Loucy (cell line): Measurements from ENCODE around the gene USP31.

ENCODE experiments used
- H2AFZ ChIP-seq: fragments of 200-600 bp; sonication (generic); 2 replicates; pipeline ENCODE4 v1.6.0; 2016; ENCODE audit warnings: antibody characterized with exemption, mild to moderate bottlenecking, low read length, moderate library complexity
- H3F3A ChIP-seq: fragments of 200-600 bp; 2 replicates; pipeline ENCODE4 v1.6.0; 2016; ENCODE audit warnings: antibody characterized with exemption, low read depth, mild to moderate bottlenecking
- H3K27me3 ChIP-seq: fragments of 200-600 bp; sonication (generic); 2 replicates; pipeline ENCODE4 v1.6.1; 2014; ENCODE audit warnings: low read length, mild to moderate bottlenecking; ENCODE audit not compliant: insufficient read depth, poor library complexity, severe bottlenecking
- H3K36me3 ChIP-seq: fragments of 200-600 bp; sonication (generic); 2 replicates; pipeline ENCODE4 v1.6.1; 2016; ENCODE audit warnings: low read length; ENCODE audit not compliant: insufficient read depth
- H3K4me1 ChIP-seq: fragments of 200-600 bp; sonication (generic); 2 replicates; pipeline ENCODE4 v1.5.1; 2014; ENCODE audit warnings: low read length, mild to moderate bottlenecking; ENCODE audit not compliant: insufficient read depth, poor library complexity, severe bottlenecking
- H3K4me2 ChIP-seq: fragments of 200-600 bp; sonication (generic); 2 replicates; pipeline ENCODE4 v1.6.0; 2014; ENCODE audit warnings: antibody characterized with exemption, low read length, low read depth, mild to moderate bottlenecking; ENCODE audit not compliant: poor library complexity, severe bottlenecking
- H3K4me3 ChIP-seq: fragments of 200-600 bp; sonication (generic); 2 replicates; pipeline ENCODE4 v1.5.1; 2014; ENCODE audit warnings: low read length, mild to moderate bottlenecking, mixed read lengths; ENCODE audit not compliant: poor library complexity, severe bottlenecking
- H3K79me2 ChIP-seq: fragments of 200-600 bp; sonication (generic); 2 replicates; pipeline ENCODE4 v1.6.1; 2014; ENCODE audit warnings: low read length; ENCODE audit not compliant: insufficient read depth
- H3K9ac ChIP-seq: fragments of 200-600 bp; sonication (generic); 2 replicates; pipeline ENCODE4 v1.6.0; 2014; ENCODE audit warnings: mild to moderate bottlenecking, low read depth, low read length, moderate library complexity; ENCODE audit not compliant: poor library complexity, severe bottlenecking
- H3K9me2 ChIP-seq: fragments of 200-600 bp; sonication (generic); replicated peaks from 2 replicates; pipeline ENCODE4 v1.6.1; 2016; ENCODE audit warnings: low read depth, low read length, mixed read lengths
- H3K9me3 ChIP-seq: fragments of 200-600 bp; sonication (generic); 2 replicates; pipeline ENCODE4 v1.6.1; 2014; ENCODE audit warnings: mild to moderate bottlenecking, antibody characterized with exemption, low read length, low read depth; ENCODE audit not compliant: insufficient read depth
- H4K20me1 ChIP-seq: fragments of 200-600 bp; sonication (generic); 2 replicates; pipeline ENCODE4 v1.6.0; 2014; ENCODE audit warnings: antibody characterized with exemption, low read length, mild to moderate bottlenecking; ENCODE audit not compliant: insufficient read depth, poor library complexity, severe bottlenecking
- CTCF ChIP-seq: fragments of 200-600 bp; sonication (generic); conservative IDR thresholded peaks from 2 replicates; pipeline ENCODE4 v1.5.1; 2014; ENCODE audit warnings: mild to moderate bottlenecking, antibody characterized with exemption, low read length
- EZH2phosphoT487 ChIP-seq: fragments of 200-600 bp; IDR thresholded peaks from 2 replicates; pipeline ENCODE4 v1.6.1; 2018; ENCODE audit warnings: antibody characterized with exemption, mild to moderate bottlenecking, moderate library complexity, borderline replicate concordance

USP31 gene

GRCh38 chr16:23148166-23148512 lies 1.1 kb downstream of the USP31 start:
- no peak for TF ChIP-seq CTCF
- no peak for TF ChIP-seq EZH2phosphoT487
- Histone ChIP-seq H2AFZ (peak overlapping the region; percentile 30; the same call in 1 of the 2 replicates), H3K9me2 (no peaks in the 10 kb centered on the region), H3K9me3 (no peaks in the 10 kb centered on the region), H3K4me2 (peak overlapping the region; percentile 86), H3F3A (no peaks in the 10 kb centered on the region), H3K9ac (peak overlapping the region; percentile 63), H3K79me2 (peaks cover 31% of the 10 kb centered on the region), H3K4me1 (peaks cover 39% of the 10 kb centered on the region), H3K36me3 (no peaks in the 10 kb centered on the region), H3K4me3 (peak overlapping the region; percentile 79), H3K27me3 (no peaks in the 10 kb centered on the region), H4K20me1 (peaks cover 18% of the 10 kb centered on the region)

GRCh38 chr16:23147666-23148065 lies 1.6 kb downstream of the USP31 start:
- H3K4me1 ChIP-seq = peaks cover 39% of the 10 kb centered on the region
- TF ChIP-seq CTCF = no peak
- no peak for TF ChIP-seq EZH2phosphoT487
- peaks cover 33% of the 10 kb centered on the region for H3K79me2 ChIP-seq
- H2AFZ ChIP-seq = no peak overlapping the region
- peaks cover 18% of the 10 kb centered on the region for H4K20me1 ChIP-seq
- peak overlapping the region; percentile 86 for H3K4me2 ChIP-seq
- peak overlapping the region; percentile 79 for H3K4me3 ChIP-seq
- no peak overlapping the region for H3K9ac ChIP-seq
- no peaks in the 10 kb centered on the region for H3K27me3 ChIP-seq
- H3K9me3 ChIP-seq = no peaks in the 10 kb centered on the region
- no peaks in the 10 kb centered on the region for H3K9me2 ChIP-seq
- H3F3A ChIP-seq = no peaks in the 10 kb centered on the region
- H3K36me3 ChIP-seq = no peaks in the 10 kb centered on the region

GRCh38 chr16:23146877-23147601 lies 2.2 kb downstream of the USP31 start:
- peaks cover 40% of the 10 kb centered on the region for H3K79me2 ChIP-seq
- H2AFZ ChIP-seq = no peak overlapping the region
- H3K4me2 ChIP-seq = peak overlapping the region; percentile 86
- no peaks in the 10 kb centered on the region for H3K36me3 ChIP-seq
- TF ChIP-seq EZH2phosphoT487 (no peak), CTCF (no peak)
- H3K4me3 ChIP-seq = peak overlapping the region; percentile 36
- no peaks in the 10 kb centered on the region for H3K27me3 ChIP-seq
- H3K9me3 ChIP-seq = no peaks in the 10 kb centered on the region
- no peaks in the 10 kb centered on the region for H3K9me2 ChIP-seq
- H3K9ac ChIP-seq = no peak overlapping the region
- peaks cover 39% of the 10 kb centered on the region for H3K4me1 ChIP-seq
- peaks cover 18% of the 10 kb centered on the region for H4K20me1 ChIP-seq
- H3F3A ChIP-seq = no peaks in the 10 kb centered on the region
